Measurements from ENCODE around the gene UBE2L3.

DNA sequence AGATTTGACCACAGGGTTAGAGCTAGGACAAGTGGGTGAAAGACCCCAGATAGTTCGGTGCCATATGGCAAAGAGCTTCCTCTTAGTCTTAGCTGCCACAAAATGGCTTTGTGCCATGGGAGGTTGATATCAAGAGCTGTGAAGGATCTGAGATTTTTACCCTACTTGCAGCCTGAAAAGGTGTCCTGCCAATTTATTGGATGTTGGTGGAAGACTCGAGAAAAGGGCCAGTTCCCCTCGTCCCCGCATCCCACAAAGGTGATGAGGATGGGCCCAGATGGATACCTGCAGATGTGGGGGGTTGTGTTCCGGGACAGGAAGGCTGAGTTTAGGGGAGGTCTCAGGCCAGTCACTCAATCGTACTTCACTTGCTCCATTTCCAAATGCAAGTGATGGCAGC, 35.1 kb downstream of the UBE2L3 start:
- TF ChIP-seq, protein P1, sequence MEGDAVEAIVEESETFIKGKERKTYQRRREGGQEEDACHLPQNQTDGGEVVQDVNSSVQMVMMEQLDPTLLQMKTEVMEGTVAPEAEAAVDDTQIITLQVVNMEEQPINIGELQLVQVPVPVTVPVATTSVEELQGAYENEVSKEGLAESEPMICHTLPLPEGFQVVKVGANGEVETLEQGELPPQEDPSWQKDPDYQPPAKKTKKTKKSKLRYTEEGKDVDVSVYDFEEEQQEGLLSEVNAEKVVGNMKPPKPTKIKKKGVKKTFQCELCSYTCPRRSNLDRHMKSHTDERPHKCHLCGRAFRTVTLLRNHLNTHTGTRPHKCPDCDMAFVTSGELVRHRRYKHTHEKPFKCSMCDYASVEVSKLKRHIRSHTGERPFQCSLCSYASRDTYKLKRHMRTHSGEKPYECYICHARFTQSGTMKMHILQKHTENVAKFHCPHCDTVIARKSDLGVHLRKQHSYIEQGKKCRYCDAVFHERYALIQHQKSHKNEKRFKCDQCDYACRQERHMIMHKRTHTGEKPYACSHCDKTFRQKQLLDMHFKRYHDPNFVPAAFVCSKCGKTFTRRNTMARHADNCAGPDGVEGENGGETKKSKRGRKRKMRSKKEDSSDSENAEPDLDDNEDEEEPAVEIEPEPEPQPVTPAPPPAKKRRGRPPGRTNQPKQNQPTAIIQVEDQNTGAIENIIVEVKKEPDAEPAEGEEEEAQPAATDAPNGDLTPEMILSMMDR (IDR thresholded peaks at IDR 0.05; ENCODE audit: low read length): no peak
- TF ChIP-seq EZH2 (optimal IDR thresholded peaks at IDR 0.05; ENCODE audit: low read depth, low read length): no peak

Measured in MM.1S (cell line).